ENCODE results near the gene C1GALT1.
"Not testable (repeated sequence)": the region's sequence is repeated elsewhere in the genome, so short reads cannot be mapped to it uniquely, and the experiment has no call there.

The C1GALT1 gene

DNA sequence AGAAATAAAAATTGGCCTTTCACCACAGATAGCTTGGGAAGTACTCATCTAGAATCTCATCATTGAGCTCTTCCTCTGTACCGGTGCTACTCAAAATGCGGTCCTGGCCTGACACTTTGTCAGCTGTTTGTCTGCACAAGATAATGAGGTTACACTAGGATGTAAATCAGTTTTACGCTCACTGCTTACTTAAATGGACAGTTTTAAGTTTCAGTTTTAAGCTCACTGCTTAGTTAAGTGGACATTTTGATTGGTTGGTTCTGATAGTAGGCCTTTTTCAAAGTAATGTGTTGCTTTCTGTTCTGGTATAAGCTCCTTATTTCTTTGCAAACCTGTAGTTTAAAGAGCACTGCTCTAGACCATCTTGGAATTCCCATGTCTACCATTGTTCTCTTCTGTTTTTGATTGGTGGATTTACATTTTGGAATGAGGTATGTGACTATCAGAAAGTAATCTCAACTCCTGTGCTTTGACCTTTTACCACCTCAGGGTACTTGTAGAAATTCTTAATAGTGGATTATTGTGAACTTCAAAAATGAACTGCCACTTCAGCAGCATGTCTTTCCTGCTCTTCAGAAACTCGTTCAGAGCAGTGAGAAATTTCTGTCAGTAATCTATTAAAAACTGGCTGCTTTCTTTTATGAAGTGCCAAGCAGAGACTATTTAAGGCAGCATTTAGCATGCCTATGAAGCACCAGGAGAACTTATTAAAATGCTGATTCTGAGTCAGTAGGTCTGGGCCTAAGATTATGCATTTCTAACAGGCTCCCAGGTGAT, 55.0 kb downstream of the C1GALT1 start:
- DNase-seq (ENCODE audit: low spot score) = no peak

DNA sequence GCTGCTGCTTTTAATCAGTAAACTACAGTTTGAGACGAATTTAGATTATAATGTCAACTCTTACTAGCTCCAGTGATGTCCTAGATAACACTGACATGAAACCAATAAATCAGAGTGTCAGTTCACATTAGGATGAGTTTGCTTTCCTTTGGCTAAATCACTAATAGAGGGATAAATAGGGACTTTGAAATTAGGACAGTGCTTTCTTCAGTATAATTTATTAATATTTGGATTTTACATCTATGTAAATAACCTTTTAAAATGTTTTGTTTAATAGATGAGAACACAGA, 55.6 kb downstream of the C1GALT1 start:
- DNase-seq (ENCODE audit: low spot score) = no peak

DNA sequence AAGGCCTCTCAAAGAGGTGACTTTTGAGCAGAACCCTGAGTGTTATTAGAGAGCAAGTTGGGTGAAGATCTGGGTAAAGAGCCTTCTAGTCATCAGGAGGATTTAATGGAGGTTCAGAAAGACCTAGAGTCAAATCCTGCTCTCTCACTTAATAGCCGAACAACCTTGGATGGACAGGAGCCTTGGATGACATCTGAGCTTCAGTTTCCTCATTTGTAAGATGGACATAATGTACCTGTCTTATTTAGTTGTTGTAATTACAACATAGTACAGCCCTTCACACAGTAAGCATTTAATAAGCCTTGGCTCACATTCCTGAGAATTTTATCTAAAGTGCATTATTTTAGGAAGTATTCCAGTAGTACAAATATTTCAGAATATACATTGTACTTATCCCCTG, 57.0 kb downstream of the C1GALT1 start:
- no peak for DNase-seq (ENCODE audit: low spot score)

DNA sequence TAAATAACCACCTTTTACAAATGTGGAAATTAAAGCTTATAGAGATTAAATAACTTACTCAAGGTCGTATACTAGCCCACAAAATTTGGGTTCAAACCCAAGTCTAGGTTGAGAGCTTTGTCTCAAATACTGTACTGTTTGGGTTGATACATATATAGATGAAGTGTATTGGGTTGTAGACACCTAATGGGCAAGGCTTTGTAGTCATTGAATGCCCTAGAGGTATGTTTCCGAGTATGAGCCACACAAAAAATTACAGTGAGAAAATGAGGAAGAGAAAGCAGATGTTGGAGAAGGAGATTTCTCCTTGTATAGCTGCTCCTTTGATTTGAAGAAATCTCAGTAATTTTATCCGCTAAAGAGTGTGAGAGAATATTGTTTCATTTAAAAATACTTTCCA, 60.6 kb downstream of the C1GALT1 start:
- DNase-seq (ENCODE audit: low spot score) = no peak

DNA sequence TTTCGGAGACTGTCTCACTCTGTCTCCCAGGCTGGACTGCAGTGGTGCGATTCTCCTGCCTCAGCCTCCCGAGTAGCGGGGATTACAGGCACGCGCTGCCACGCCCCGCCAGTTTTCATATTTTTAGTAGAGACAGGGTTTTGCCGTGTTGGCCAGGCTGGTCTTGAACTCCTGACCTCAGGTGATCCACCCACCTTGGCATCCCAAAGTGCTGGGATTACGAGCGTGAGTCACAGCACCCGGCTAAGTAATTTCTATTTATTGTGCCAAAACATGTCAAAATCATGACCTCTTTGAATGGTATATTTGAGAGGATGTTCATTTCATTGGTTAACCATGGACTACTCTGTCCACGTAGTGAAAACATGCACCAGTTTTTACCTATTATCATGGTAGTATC, 62.9 kb downstream of the C1GALT1 start:
- DNase-seq (ENCODE audit: low spot score) = not testable (repeated sequence)

DNA sequence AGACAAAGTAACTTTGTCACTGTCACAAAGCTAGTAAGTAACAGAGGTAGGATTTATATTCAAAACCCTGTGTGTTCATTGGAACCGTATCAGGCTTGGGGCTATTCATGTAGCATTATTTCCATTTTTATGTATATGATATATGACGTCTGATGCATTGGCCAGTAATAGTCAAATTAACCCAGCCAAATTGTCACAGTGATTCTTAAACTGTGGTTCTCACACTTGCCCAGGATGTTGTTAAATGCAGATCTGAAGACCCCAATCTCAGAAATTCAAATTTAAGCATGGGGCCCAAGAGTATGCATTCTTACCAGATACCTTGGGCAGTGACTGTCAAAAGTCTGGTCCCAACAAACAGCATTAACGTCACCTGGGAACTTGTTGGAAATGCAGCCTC, 63.9 kb downstream of the C1GALT1 start:
- DNase-seq (ENCODE audit: low spot score) = no peak

DNA sequence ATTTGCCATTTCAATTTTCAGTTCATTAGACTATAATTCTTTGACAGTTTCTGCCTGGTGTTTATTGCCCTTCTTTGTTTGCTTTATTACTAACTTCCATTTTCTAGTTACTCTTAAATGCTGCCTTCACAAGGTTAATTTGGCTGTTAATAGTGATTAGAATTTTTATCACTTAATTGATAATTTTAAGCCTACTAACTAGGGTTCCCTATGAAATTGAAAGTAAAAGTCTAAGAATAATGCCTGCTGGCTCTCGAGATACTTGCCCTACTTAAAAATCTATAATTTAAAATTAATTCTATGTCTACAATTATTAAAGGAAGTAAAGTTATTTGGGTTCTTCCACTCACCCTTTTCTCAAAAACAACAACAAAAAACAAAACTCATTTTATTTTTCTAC, 65.3 kb downstream of the C1GALT1 start:
- DNase-seq (ENCODE audit: low spot score) = no peak

DNA sequence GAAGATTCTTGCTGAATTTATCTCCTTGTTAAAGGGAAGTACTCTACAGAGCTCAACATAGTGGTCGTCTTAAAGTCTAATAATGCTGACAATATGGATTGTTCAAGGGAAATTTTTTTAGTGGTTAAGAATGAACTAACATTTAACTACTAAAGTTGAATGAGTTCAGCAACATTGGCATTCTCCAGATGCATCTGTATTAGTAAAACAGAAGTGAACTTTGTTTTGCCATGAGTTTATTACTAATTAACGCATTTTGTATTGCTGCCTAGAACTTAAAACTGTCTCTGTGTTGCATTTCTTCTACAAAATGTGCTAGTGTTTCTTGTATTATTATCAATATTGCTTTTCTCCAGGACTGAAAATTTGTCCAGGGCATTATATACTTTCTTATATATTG, 67.5 kb downstream of the C1GALT1 start:
- no peak for DNase-seq (ENCODE audit: low spot score)

DNA sequence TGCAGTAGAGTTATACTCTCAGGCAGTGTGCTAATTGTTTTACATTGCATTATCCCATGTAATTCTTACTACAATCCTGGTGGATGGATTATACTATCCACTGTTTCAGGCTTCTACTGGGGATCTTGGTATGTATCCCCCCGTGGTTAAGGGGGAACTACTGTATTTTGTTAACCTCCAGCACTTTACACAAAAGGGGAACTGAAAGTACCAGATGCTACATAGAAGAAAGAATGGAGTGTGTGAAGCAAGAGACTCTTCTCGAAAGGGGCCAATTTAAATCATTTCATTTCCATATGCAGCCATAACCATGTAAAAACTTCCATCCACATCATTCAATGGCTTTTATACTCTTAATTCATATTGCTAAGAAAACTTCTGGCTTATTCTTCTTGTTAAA, 69.4 kb downstream of the C1GALT1 start:
- no peak for DNase-seq (ENCODE audit: low spot score)

DNA sequence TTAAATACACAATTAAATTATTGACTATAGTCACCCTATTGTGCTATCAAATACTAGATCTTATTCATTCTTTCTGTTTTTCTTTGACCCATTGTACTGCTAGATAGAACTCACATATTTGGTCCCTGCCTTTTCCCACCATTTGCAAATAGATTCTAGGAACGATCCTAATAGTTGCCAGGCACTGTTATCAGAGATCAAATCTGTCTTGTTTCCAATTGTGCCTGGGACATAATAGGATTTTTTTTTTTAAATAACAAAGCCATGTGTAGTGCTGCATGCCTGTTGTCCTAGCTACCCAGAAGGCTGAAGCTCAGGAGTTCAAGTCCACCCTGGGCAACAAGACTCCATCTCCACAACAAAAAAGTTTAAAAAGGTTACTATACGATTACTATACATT, 72.0 kb downstream of the C1GALT1 start:
- no peak for DNase-seq (ENCODE audit: low spot score)

DNA sequence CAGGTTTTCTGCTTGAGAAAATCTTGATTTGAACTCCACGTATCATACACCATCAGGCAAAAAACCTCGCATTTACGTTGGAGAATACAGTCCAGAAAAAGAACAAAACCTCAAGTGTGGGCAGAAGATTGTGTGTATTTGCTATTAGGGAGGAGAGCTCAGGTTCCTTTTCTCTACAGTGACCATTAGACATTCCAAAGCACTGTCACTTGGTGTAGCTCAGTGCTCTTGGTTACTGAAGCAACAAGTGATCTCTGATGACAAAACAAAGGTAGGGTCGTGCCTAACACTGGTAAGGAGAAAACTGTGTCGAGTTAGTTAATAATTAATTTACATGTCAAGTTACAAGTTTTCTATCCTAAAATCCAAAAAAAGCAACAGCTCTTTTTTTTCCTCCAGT, 72.6 kb downstream of the C1GALT1 start:
- no peak for DNase-seq (ENCODE audit: low spot score)

DNA sequence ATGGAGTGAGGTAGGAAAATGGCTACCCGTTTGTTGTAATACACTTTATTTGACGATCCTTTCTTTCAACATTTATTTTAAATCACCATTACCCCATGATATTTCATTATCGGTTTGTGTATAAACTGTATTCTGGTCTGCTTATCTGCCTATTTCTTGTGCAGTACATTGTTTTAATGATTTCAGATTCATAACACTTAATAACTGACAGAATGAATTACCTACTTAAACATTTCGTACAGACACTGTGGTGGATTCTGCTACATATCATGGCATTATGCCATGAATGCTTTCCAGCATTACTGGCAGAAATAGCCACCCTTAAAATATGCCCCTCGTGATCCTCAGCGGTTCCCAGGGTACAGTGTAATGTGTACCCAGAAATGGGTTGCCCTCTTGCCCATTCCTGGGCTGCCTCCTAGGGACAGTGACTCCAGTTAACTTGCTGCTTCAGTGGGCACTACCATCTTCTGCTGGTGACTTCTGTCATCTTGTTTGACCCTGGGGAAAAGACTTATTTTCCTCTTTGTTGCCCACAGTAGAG, 74.5 kb downstream of the C1GALT1 start:
- no peak for DNase-seq (ENCODE audit: low spot score)

DNA sequence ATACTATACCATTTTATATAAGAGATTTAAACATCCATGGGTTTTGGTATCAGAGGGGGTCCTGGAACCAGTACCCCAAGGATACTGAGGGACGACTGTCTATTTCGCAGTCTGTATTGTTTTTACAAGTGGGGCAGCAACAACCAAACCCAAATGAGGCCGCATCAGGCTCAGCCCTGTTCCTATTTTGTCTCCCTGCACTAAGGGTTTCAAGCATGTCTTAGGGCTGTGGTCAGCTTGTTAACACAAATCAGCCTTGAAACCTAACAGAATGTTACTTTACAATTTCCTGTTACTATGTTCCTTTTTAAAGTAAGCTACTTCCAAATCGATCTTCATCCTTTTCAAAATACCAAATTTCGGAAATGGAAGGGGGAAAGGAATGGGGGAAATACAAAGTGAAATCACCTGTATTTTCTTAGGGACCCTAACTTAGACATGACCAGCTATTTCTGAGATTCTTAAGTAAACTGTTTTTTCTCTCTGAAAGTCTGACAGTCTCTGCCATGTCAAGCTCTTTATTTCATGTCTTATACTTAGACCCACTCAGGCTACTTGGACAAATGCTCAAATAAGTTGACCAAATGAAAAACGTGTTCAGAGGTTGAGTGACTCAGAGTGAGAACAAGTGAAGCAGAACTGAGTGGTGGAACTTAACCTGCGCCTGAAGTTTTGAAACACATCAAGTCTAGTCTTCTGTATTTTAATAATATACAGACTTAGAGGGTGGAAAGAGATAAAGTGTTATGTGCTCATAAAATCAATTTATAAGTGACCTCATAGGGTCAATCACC, 75.8 kb downstream of the C1GALT1 start:
- DNase-seq (ENCODE audit: low spot score) = no peak

DNA sequence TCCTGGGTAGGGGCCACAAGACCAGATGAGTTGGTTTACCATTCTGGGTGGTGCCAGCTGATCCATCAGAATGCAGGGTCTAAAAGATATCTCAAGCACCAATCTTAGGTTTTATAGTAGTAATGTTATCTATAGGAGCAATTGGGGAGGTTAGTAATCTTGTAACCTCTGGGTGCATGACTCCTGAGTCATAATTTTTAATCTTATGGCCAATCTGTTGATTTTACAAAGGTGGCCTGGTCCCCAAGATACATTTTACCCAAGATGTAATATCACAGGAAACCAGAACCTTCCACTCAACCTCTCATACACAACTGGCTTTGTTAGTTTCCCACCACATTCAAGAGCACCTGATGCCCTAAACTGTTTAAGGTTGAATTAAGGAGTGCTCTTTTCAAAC, 79.5 kb downstream of the C1GALT1 start:
- no peak for DNase-seq (ENCODE audit: low spot score)

DNA sequence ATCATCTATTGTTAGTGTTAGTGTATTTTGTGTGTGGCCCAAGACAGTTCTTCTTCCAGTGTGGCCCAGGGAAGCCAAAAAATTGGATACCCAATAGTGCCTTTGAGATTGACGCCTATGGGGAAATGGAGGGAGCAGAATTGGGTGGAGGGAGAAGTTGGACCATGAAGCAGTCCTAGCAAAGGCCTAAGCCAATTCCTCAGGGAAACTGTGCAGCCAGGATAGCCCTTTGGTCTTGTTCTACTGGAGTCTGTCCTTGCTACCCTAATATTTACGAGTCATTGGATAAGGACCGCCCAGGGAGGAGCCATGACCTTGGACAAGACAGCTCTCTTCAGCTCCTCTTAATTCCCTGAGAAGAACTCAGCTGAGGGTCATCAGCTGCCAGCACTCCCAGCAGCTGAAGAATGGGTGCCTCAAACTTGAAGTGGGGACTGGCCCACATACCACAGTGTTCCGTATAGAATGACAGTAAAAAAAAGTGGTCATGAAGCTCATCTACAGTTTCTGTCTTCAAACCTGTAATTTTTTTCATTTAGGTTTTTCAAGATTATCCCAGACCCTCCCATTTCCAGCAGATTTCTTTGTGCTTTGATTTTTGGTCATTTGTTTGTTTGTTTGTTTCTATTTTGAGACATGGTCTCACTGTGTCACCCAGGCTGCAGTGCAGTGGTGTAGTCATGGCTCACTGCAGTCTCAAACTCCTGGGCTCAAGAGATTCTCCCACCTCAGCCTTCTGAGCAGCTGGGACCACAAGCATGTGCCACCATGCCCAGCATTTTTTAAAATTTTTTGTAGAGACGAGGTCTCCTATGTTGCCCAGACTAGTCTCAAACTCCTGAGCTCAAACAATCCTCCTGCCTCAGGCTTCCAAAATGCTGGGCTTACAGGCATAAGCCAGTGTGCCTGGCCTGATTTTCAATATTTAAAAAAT, 81.2 kb downstream of the C1GALT1 start:
- no peak for DNase-seq (ENCODE audit: low spot score)

DNA sequence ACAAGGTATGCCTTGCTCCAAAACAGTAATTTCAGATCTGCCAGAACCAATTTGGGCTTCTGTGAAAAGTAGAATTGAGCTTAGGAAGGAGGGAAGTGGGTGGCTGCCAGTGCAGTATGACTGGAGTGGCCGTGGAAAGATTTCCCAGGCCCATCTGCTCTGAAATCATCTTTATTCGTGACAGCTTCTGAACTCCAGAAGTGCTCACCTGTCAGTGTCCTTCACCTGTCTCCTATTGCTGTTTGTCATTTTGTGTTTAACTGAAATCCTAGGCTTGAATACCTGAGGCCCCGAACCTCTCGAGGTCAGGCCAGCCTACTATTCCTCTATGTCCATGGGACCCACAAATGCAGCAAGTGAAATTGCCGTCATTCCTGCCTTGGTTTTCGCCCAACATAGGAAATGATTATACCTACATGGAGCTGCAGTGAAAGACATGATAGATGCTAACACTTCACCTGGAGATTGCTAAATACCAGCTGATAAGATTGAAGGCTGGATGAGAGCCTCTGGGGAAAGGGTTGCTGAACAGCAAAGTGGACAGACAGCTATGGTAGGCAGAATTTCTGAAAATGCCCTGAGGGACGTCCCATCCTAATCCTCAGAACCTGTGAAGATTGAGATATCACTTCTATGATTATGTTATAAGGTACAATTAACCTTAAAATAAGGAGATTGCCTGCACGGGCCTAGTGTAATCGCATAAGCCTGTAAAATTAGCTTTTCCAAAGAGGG, 82.1 kb downstream of the C1GALT1 start:
- no peak for DNase-seq (ENCODE audit: low spot score)

DNA sequence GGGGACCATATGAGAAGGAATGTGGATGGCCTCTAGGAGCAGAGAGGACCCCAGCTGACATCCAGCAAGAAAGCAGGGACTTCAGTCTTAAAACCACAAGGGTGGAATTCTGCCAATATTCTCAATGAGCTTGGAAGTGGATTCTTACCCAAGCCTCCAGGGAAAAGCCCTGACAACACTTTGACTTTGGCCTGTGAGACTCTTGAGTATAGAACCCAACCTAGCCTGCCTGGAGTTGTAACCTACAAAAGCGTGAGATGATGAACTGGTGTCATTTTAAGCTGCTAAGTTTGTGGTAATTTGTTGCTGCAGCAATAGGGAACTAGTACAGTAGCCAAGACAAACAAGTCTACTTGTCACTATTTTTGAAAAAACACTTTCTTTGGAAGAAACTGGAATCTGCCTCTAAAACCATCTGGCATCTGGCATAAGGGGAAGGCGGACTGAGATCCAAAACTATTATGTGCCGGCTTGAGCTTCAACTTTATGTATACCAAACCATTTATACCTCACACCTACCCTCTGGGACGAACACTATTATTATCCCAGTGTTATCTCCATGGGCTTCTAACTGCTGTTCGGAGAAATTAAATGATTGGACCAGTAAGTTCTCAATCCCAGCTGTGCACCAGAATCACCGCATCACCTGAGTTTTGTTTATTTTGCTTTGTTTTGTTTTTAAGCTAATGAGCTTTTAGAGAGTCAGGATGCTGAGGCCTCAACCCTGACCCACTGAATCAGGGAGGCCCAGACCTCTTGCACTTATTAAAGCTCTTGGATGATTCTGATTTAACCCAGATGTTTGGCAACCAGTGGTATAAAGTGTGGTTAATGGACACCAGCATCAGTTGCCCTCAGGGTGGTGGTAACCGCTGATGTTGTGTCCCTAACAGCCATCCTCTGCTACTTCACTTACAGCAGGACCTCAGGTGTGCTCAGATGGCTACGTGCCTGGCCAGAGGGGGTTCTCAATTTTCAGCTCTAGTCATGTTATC, 83.0 kb downstream of the C1GALT1 start:
- no peak for DNase-seq (ENCODE audit: low spot score)

DNA sequence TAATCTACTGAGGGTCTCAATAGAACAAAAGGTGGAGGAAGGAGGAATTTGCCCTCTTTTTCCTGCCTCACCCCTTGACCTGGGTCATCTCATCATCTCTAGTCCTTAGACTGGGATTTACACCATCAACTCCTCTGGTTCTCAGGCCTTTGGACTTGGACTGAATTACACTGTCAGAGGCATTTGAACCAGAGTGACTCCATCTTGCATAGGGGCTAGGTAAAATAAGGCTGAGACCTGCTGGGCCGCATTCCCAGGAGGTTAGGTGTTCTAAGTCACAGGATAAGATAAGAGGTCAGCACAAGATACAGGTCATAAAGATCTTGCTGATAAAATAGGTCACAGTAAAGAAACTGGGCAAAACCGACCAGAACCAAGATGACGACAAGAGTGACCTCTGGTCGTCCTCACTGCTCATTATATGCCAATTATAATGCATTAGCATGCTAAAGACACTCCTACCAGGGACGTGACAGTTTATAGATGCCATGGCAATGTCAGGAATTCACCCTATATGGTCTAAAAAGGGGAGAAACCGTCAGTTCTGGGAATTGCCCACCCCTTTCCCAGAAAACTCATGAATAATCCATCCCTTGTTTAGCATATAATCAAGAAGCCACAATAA, 84.0 kb downstream of the C1GALT1 start:
- DNase-seq (ENCODE audit: low spot score) = no peak

DNA sequence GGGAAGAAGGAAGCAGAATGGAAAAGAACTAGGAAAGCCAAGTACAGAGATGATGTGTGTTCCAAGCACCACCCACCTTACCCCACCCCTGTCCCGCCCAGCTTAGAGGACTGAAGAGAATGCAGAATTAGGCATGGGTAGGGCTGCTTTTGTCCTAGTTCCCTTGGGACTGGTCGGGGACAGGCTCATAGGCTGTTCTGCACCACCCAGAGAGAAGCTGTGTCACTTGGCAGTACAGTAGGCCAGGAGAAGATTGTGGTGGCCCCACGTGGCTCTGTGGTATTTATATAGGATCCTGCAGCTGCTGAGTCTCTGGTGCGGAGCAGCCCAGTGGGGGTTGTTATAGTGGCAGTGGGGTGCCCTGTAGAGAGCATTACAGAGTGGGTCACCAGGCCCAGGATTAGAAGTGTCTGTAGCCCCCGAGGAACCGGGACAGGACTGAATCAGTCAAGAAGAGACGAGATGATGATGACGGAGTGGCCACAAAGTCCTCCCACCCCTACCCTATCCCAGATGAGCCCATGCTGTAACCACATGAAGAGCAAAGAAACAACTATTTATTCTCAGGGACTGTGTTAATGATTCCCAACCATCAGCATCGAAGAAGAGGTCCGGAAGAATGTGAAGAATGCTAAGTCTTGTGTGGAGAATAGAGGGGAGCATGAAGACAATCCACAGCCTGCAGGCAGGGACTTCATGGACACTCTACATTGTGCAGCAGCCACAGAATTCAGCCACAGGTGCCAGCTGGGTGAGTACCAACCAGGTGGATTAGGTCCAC, 88.9 kb downstream of the C1GALT1 start:
- no peak for DNase-seq (ENCODE audit: low spot score)

All from AG20443 (cell line).